NCI-H82 (cell line): ENCODE measurements around the gene ERF.
A peak's percentile ranks its signal among the peaks of the same experiment; 100 is the strongest.
"Not testable (repeated sequence)": the region's sequence is repeated elsewhere in the genome, so short reads cannot be mapped to it uniquely, and the experiment has no call there.

Experiments
- DNase-seq: peaks from one replicate; lab custom pipeline; 2025; lab: John Stamatoyannopoulos, UW

The ERF gene

DNA sequence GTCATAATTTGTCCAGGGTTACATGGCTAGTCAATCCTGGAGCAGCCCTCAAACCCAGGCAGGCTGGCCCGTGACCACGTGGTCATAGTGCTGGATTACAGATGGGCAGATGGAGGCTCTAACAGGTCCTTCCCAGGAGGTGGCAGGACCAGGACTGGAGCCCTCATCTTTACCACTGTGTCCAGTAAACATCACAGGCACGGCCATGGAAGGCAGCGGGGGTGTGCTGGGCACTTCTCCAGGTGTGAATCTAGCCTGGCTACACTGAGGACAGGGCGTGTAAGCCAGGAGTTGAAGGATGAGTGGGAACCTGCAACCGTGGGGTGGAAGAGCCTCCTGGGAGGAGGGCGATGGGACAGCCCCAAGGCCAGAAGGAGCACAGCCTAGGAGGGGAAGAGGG lies 20.2 kb upstream of the ERF start:
- peak; percentile 54 for DNase-seq

DNA sequence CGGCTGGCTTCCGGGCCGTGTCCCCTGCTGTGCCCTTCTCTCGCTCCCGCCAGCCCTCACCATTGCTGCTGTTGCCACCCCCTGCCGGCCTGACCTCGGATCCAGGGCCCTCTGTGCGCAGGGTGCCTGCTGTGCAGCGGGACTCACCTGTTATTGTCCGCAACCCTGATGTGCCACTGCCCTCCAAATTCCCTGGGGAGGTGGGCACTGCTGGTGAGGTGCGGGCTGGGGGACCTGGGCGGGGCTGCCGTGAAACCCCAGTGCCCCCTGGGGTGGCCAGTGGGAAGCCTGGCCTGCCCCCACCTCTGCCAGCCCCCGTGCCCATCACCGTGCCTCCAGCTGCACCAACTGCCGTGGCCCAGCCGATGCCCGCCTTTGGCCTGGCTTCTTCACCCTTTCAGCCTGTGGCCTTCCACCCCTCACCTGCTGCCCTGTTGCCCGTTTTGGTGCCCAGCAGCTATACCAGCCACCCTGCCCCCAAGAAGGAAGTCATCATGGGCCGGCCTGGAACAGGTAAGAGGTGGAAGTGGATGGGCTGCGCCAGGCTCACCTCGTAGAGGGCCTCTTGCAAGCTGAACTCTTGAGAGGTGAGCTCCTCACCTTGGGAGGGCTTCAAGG lies 19.2 kb upstream of the ERF start:
- DNase-seq: no peak

DNA sequence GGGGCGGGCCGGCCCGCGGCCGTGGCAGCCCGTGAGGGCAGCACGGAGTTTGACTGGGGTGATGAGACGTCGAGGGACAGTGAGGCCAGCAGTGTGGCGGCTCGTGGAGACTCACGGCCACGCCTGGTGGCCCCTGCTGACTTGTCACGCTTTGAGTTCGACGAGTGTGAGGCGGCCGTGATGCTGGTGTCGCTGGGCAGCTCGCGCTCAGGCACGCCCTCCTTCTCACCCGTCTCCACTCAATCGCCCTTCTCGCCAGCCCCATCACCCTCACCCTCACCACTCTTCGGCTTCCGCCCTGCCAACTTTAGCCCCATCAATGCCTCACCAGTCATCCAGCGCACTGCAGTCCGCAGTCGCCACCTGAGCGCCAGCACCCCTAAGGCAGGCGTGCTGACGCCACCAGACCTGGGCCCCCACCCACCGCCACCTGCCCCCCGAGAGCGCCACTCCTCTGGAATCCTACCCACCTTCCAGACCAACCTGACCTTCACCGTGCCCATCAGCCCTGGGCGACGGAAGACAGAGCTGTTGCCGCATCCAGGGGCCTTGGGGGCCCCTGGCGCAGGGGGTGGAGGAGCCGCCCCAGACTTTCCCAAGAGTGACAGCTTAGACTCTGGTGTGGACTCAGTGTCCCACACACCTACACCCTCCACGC lies 18.6 kb upstream of the ERF start:
- DNase-seq: no peak

DNA sequence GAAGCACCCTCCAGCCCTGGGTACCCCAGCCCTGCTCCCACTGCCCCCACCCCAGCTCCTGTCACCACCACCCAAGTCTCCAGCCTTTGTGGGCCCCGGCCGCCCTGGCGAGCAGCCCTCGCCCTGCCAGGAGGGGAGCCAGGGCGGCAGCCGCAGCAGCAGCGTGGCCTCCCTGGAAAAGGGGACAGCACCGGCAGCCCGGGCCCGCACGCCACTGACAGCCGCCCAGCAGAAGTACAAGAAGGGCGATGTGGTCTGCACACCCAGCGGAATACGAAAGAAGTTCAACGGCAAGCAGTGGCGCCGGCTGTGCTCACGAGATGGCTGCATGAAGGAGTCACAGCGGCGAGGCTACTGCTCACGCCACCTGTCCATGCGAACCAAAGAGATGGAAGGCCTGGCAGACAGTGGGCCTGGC lies 18.1 kb upstream of the ERF start:
- no peak for DNase-seq

DNA sequence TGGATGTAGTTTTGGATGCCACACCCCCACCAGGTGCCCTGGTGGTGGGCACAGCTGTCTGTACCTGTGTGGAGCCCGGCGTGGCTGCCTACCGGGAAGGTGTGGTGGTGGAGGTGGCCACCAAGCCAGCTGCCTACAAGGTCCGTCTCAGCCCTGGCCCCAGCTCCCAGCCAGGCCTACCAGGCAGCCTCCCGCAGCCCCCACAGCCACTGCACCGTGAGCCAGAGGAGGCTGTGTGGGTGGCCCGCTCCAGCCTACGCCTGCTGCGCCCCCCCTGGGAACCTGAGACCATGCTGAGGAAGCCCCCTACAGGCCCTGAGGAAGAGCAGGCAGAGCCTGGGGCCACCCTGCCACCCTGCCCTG lies 17.6 kb upstream of the ERF start:
- DNase-seq: no peak

DNA sequence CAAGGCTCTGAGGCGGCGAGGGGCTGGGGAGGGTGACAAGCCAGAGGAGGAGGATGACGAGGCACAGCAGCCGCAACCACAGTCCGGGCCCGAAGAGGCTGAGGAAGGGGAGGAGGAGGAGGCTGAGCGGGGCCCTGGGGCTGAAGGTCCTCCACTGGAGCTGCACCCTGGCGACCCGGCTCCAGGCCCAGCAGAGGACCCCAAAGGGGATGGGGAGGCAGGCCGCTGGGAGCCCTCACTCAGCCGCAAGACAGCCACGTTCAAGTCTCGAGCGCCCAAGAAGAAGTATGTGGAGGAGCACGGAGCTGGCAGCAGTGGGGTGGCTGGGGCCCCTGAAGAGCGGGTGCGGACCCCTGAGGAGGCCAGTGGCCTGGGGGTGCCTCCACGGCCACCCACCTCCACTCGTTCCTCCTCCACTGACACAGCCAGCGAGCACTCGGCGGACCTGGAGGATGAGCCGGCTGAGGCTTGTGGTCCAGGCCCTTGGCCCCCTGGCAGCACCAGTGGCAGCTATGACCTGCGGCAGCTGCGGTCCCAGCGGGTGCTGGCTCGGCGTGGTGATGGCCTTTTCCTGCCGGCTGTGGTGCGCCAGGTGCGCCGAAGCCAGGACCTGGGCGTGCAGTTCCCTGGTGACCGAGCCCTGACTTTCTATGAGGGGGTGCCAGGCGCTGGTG lies 17.1 kb upstream of the ERF start:
- no peak for DNase-seq

DNA sequence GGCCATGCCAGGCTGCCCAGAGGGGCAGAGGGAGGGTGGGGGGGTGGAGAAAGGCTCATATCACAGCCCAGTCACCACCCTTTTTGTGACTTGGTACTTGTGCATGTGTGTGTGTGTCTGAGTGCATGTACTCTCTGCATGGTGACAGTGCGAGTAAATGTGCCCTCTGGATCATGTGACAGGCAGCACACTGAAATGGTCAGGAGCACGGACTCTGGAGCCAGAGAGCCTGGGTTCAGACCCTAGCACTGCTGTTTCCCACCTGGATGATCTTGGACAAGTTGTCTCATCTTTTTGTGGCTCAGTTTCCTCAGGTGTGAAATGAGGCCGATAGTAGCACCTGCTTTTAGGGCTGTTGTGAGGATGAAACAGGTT lies 16.1 kb upstream of the ERF start:
- no peak for DNase-seq

DNA sequence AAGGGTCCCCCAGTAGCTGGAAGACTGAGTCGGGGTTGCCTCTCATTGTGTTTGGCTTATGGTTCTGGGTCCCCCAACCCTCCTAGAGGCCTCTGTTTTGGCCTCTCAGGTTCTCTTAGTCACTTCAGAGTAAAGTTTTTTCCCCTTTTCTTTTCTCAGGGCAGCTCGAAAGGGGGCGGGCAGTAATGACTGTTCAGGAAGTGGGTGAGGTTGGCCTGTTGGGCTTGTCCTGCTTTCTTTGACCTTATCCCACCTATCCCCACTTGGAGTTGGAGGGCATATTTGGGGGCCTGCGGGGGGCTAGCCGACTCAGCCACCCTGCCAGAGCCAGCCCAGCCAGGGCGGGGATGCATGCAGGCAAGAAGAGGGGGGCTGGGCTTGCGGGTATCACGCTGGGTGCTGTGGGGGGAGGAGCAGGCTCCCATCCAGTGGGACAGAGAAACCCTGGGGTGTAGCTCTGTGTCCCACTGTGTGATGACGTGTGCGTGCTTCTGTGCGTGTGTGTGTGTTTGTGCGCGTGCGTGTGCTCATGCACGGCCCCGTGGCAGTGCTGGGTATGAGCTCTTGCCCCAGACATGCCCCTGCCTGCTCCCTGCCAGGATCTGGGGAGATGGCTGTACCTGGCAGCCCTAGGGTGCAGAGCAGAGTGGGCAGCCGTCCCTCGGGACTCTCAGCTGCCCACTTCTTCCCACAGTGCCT lies 15.6 kb upstream of the ERF start:
- no peak for DNase-seq

DNA sequence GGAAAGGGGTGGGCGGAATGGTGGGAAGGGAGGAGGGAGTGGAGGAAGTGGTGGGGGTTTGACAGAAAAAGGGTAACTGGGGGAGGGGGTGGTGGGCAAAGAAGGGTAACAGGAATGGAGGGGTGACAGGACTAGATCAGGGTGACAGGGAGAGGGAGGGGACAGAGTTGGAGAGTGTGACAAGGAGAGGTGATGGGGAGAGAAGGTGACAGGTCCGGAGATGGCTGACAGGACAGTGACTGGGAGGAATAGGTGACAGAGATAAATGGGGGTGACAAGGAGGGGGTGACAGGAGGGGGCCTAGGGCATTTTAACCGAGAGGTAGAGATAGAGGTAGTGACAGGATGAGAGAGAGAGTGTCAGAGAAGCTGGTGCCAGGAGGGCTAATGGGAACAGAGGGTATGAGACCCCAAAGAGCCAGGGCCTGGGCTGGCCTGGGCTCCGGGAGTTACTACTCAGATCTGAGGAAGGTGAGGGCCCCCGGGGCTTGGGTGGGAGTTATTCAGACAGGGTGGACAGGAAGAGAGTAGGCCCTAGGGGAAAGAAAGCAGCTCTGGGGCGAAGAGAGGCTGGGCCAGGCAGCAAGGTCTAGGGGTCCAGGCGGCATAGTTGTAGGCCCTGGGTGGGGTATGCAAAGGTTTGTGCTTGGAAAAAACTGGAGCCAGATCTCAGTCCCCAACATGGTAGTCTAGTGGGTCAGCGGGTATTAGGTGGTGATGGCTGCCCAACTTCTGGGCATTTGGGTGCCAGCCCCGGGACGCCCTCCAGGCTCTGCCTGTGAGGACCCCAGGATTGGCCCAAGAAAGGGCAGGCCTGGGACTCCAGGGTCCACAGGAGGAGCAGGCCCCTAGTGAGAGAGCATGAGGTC lies 14.8 kb upstream of the ERF start:
- DNase-seq: no peak

DNA sequence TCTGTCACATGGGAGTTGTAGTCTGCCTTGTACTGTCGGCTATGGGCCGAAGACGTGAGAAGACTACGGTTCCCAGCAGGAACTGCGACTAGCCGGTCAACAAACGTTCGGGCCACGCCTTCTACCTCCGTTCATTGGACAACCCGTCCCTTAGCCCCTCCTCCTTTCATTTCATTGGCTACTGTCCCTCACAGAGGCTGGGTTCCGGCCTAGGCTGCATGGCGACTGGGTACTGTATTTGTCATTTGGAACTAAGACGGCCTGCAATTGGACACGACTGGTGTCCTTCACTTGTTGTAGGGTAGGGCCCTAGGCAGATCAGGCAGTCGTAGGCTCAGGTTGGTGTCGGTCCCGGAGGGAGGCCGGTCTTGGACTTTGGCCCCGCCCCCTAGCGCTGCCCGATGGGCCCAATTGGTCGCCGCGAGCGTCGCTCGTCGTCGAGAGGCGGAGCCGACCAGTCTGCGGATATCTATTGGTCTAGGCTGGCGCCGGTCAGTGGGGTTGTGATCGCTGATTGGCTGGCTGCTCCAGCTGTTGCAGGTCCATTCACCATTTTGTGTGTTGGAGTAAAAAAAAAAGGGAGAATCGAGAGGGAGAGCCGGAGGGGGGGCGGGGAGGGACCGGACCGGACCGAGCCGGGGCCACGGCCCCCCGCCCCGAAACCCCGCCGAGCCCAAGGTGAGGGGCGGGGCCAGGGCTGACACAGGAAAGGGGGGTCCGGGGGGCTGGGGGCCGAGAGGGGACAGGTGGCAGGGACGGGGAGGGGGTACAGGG lies 14.0 kb upstream of the ERF start, which contains the start of gene CIC:
Gene CIC, plus strand, starts transcription at position 549 of the 774 bp plus-strand sequence. CDS start 2,532 bp downstream, outside the sequence.
- peak; percentile 100 for DNase-seq

DNA sequence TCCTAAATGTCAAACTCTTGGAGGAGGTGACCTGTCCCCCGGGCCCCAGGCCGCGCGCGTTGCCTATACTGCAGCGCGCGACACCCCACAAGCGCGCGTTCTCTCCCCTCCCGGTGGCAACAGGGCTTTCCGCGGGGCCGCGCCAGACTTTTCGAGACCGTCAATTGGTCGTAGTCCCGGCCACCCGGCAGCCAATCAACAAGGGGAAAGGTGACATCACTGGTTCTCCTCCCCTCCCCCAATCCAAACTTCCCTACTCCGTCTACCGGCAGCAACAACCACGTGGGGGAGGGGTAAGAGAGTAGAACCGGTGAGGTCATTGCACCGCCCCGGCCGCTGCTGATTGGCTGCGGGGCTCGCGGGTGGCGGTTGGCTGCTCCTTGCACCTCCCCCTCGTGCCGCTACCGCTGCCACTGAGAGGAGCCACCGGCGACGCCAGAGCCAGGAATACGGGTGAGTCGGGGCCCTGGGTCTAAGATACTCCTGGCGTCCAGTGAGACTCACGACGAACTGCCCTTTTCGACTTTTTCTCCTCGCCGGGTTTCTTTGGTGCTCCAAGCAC lies 13.3 kb upstream of the ERF start:
- DNase-seq: peak; percentile 100

DNA sequence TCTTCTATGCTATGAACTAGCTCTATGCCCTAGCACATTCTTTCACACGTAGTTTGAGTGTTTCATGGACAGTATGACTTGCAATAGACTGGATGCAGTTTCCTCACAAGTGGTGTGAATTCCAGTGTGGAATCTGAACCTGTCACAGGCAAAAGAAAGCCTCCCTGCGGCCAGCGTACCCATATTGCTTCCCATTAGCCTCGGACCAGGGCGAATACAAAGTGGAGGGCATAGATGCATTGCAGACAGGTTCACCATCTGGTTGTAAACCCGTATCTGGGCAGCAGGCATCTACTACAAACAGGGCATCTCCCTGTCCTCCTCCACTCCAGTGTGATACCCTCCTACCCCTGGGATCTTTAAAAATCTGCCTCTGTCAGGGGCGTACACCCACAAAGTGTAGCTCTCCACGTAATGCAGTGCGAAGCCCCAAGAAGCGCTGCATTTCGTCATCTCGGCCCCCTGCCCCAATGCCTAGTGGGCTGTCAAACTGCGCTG lies 12.8 kb upstream of the ERF start:
- peak; percentile 63 for DNase-seq

DNA sequence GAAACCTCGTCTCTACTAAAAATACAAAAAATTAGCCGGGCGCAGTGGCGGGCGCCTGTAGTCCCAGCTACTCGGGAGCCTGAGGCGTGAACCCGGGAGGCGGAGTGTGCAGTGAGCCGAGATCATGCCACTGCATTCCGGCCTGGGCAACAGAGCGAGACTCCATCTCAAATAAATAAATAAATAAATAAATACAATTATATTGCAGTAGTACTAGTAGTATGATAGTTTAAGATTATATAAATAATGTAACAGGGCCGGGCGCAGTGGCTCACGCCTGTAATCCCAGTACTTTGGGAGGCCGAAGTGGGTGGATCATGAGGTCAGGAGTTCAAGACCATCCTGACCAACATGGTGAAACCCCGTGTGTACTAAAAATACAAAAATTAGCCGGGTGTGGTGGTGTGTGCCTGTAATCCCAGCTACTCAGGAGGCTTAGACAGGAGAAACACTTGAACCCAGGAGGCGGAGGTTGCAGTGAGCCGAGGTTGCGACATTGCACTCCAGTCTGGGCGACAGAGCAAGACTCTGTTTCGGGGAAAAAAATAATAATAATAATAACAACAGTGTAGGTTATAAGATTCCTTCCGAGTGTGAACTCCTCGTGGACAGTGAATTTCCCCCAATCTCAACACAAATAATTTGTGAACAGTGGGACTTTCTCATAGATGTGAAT lies 12.1 kb upstream of the ERF start:
- DNase-seq: not testable (repeated sequence)

DNA sequence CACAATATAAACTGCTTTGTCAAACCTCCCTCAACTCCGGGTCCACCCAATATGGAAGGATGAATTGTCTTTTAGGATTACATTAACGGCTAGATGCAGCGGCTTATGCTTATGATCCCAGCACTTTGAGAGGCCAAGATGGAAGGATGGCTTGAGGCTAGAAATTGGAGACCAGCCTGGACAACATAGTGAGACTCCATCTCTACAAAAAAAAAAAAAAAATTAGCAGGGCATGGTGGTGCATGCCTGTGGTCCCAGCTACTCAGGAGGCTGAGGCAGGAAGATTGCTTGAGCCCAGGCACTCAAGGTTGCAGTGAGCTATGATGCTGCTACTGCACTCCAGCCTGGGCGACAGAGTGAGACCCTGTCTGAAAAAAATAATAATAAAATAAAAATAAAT lies 11.2 kb upstream of the ERF start:
- DNase-seq: not testable (repeated sequence)

DNA sequence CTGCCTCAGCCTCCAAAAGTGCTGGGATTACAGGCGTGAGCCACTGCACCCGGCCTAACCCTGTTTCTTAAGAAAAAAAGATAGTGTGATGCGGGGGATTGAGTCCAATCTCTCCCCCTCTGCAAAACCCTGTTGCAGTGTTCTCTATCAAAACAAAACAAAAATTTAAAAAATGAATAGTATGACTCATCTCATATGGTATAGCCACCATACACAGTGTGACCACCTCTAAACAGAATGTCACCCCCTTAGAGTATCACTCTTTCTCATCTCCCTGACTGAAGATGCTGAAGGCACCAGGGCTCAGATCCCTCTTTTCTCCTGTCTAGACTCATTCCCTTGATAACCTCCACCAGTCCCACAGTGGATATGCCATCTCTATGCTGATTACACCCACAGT lies 6.8 kb upstream of the ERF start:
- DNase-seq: no peak

DNA sequence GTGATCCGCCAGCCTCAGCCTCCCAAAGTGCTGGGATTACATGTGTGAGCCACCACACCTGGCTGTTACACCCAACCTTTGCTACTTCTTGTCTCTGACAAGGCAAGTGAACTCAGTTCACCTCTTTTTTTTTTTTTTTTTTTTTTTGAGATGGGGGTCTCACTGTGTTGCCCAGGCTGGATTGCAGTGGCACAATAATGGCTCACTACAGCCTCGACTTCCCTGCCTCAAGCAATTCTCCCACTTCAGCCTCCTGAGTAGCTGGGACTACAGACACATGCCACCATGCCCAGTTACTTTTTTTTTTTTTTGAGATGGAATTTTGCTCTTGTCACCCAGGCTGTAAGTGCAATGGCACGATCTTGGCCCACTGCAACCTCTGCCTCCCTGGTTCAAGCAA lies 2.9 kb upstream of the ERF start:
- not testable (repeated sequence) for DNase-seq

DNA sequence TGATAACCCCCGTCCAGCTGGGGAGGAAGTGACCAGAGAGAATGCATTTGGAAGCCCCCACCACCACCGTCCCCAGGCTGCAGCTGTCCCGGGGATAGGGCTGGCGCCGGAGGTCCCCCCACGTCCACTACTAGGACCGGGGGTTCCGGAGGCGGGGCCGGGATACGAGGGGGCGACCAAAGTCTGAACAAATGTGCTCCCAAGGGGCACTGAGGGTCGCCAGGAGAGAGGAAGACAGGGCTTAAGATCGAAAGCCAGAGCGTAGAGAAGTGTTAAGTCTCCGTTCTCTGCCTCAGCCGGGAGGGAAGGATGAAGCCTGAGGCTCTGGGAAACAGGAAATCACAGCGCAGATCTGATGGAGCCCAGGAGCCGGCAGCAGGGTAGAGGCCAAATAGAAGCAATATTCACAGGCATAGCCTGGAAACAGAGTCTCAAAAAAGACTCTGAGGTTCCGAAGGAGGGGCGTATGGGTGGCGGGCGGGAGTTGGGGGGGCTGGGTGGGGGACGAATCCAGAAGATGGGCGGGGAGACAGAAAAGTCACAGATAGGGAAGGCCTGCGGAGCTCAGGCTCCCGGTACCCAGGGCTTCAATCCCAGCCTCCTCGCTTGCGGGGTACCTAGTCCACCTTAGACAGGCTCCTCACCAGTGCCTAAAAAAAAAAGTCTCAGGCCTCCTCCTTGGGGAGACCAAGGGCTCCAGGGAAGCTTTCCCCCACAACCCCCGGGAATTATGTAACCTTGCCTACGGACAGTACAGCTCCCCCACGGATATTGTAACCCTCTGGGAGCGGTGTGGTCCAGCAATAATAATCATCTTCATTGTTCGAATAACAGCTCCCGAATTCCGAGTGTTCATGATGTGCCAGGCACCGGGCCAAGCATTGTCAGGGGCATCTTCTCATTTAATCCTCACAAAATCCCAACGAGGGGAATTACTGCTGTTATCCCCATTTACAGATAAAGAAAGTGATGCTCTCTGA lies 1.1 kb upstream of the ERF start:
- DNase-seq: peak; percentile 81

DNA sequence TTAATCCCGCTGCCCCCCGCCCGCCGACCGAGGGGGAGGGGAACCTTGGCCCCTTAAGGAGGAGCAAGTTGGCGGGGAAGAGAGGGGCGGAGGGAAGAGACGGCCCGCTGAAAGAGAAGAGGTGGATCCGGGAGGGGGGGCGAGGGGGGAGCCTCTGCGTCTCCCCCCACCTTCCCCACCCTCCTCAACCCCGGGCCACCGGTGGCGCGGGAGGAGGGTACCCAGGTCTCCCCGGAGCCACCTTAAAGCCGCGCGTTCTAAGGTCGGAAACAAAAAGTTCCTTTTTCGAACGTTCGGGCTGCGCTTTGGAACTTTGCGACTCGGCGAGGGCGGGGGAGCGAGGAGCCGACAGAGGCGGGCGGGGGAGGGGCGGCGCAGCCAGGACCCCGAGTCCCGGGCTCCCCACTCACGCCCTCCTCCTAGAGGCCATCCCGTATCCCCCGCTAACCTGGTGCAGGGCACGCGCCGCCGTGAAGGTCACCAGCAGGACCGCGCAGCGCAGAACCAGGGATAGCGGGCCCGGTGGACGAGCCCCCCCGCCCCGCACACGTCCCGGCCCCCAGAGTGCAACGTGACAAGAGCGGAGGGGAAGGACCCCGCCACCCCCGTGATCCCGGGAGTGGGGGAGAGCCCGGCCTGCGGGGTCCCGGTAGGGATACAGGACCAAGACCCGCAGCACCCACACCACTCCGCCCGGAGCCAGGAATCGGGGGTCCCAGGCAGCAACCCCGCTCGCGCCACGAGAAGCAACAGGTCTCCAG lies 659 bp downstream of the ERF start:
- DNase-seq: peak; percentile 91
